GM23338 (cell line): ENCODE measurements around the gene TIMM29. TPM values are rescaled to one million over a fixed set of nuclear protein-coding genes. Genes with fewer than 3 reads are reported as not detected.

Experiments
- ATAC-seq: fragments of 200-7000 bp; cut with Tn5 transposase; 3 replicates; pipeline ENCODE4 v1.9.1; 2020
- DNase-seq: peaks from one replicate; pipeline ENCODE4 v3.0.0-alpha.2; 2015; ENCODE audit warnings: low spot score
- H2AFZ ChIP-seq: fragments of 200-600 bp; sonication (generic); 2 replicates; pipeline ENCODE4 v1.8.0; 2016; ENCODE audit warnings: antibody characterized with exemption, mild to moderate bottlenecking, moderate library complexity
- H3F3A ChIP-seq: fragments of 200-600 bp; sonication (generic); replicated peaks from 2 replicates; pipeline ENCODE4 v1.8.0; 2017; ENCODE audit warnings: antibody characterized with exemption, mixed run types, low read depth
- H3K27ac ChIP-seq: fragments of 200-600 bp; sonication (generic); 2 replicates; pipeline ENCODE4 v1.6.1; 2016; ENCODE audit warnings: low read depth
- H3K27me3 ChIP-seq: fragments of 200-600 bp; sonication (generic); 2 replicates; pipeline ENCODE4 v1.8.0; 2016; ENCODE audit warnings: mild to moderate bottlenecking, mixed run types, moderate library complexity; ENCODE audit not compliant: insufficient read depth
- H3K36me3 ChIP-seq: fragments of 200-600 bp; sonication (generic); 2 replicates; pipeline ENCODE4 v1.8.0; 2016; ENCODE audit warnings: mild to moderate bottlenecking; ENCODE audit not compliant: insufficient read depth
- H3K4me1 ChIP-seq: fragments of 200-600 bp; sonication (generic); 2 replicates; pipeline ENCODE4 v1.8.0; 2016; ENCODE audit warnings: mild to moderate bottlenecking, moderate library complexity; ENCODE audit not compliant: insufficient read depth
- H3K4me2 ChIP-seq: fragments of 200-600 bp; sonication (generic); 2 replicates; pipeline ENCODE4 v1.7.1; 2017; ENCODE audit warnings: mixed run types
- H3K4me3 ChIP-seq: fragments of 200-600 bp; sonication (generic); 2 replicates; pipeline ENCODE4 v1.6.1; 2016; ENCODE audit warnings: mixed run types
- H3K79me2 ChIP-seq: fragments of 200-600 bp; sonication (generic); replicated peaks from 2 replicates; pipeline ENCODE4 v1.8.0; 2017; ENCODE audit warnings: mild to moderate bottlenecking; ENCODE audit not compliant: insufficient read depth
- H3K9me2 ChIP-seq: fragments of 200-600 bp; sonication (generic); 2 replicates; pipeline ENCODE4 v1.8.0; 2017; ENCODE audit not compliant: insufficient read depth
- H4K20me1 ChIP-seq: fragments of 200-600 bp; sonication (generic); replicated peaks from 2 replicates; pipeline ENCODE4 v1.8.0; 2017; ENCODE audit warnings: mild to moderate bottlenecking; ENCODE audit not compliant: insufficient read depth
- H3K27ac Mint-ChIP-seq: 2 replicates; pipeline ENCODE4 v1.8.0; 2020; ENCODE audit warnings: inconsistent platforms, mild to moderate bottlenecking, moderate library complexity, mixed read lengths
- H3K27me3 Mint-ChIP-seq: 3 replicates; pipeline ENCODE4 v1.8.0; 2022; ENCODE audit warnings: low read depth, mild to moderate bottlenecking, moderate library complexity, mixed read lengths, inconsistent platforms; ENCODE audit not compliant: insufficient read depth, poor library complexity
- H3K36me3 Mint-ChIP-seq: 3 replicates; pipeline ENCODE4 v1.8.0; 2021; ENCODE audit warnings: low read depth, mild to moderate bottlenecking, inconsistent platforms, moderate library complexity, mixed read lengths
- H3K4me1 Mint-ChIP-seq: 3 replicates; pipeline ENCODE4 v1.8.0; 2020; ENCODE audit warnings: mild to moderate bottlenecking, inconsistent platforms, mixed read lengths
- H3K4me3 Mint-ChIP-seq: 3 replicates; pipeline ENCODE4 v1.8.0; 2021; ENCODE audit warnings: moderate library complexity, mild to moderate bottlenecking, inconsistent platforms, mixed read lengths
- H3K9me3 Mint-ChIP-seq: 3 replicates; pipeline ENCODE4 v1.8.0; 2020; ENCODE audit warnings: moderate library complexity, mild to moderate bottlenecking, inconsistent platforms, mixed read lengths
- CREB1 ChIP-seq: fragments of 250-450 bp; sonication (Bioruptor Pico); IDR thresholded peaks from 2 replicates; pipeline ENCODE4 v1.5.0; 2020; ENCODE audit warnings: low read depth, mild to moderate bottlenecking, moderate library complexity
- CTCF ChIP-seq, 2 experiments: fragments of 200-600 bp in 1 of 2; sonication (generic) in 1 of 2; conservative IDR thresholded peaks; 2 replicates each; pipeline versions ENCODE4 v1.5.1 to v1.6.1; 2016 to 2017; ENCODE audit warnings: antibody characterized with exemption in 2 of 2, low read depth in 2 of 2, mild to moderate bottlenecking in 2 of 2, moderate library complexity in 1 of 2
- ETS1 ChIP-seq: IDR thresholded peaks from 2 replicates; pipeline ENCODE4 v1.6.1; 2016; ENCODE audit warnings: antibody characterized with exemption
- EZH2 ChIP-seq: fragments of 200-600 bp; sonication (generic); IDR thresholded peaks from one replicate; pipeline ENCODE4 v1.8.0; 2017; ENCODE audit warnings: antibody characterized with exemption, mild to moderate bottlenecking, low read depth; ENCODE audit not compliant: unreplicated experiment
- EZH2phosphoT487 ChIP-seq: fragments of 200-600 bp; sonication (generic); IDR thresholded peaks from one replicate; pipeline ENCODE4 v1.8.1; 2018; ENCODE audit warnings: antibody characterized with exemption; ENCODE audit not compliant: unreplicated experiment
- JUNB ChIP-seq: IDR thresholded peaks from one replicate; pipeline ENCODE4 v1.6.1; 2016; ENCODE audit warnings: antibody characterized with exemption; ENCODE audit not compliant: unreplicated experiment
- NANOG ChIP-seq: IDR thresholded peaks from 2 replicates; pipeline ENCODE4 v1.6.1; 2016; ENCODE audit warnings: antibody characterized with exemption, borderline replicate concordance
- POLR2AphosphoS5 ChIP-seq: IDR thresholded peaks from 2 replicates; pipeline ENCODE4 v1.6.1; 2016; ENCODE audit warnings: antibody characterized with exemption, low read depth
- REST ChIP-seq: IDR thresholded peaks from one replicate; pipeline ENCODE4 v1.6.1; 2018; ENCODE audit warnings: antibody characterized with exemption; ENCODE audit not compliant: unreplicated experiment
- STAT1 ChIP-seq: IDR thresholded peaks from one replicate; pipeline ENCODE4 v1.6.1; 2016; ENCODE audit warnings: antibody characterized with exemption; ENCODE audit not compliant: unreplicated experiment
- ZNF114 ChIP-seq: fragments of 250-450 bp; sonication (Bioruptor Pico); IDR thresholded peaks from 2 replicates; pipeline ENCODE4 v1.5.0; 2020; ENCODE audit warnings: mild to moderate bottlenecking, moderate library complexity
- ZNF331 ChIP-seq: fragments of 250-450 bp; sonication (Bioruptor Pico); IDR thresholded peaks from 2 replicates; pipeline ENCODE4 v1.5.0; 2020; ENCODE audit warnings: low read depth, mild to moderate bottlenecking, moderate library complexity
- ZNF462 ChIP-seq: fragments of 250-450 bp; sonication (Bioruptor Pico); IDR thresholded peaks from 2 replicates; pipeline ENCODE4 v1.5.0; 2020; ENCODE audit warnings: mild to moderate bottlenecking, moderate library complexity
- polyA plus RNA-seq: library from polyadenylated mRNA; unstranded; fragments of >200 nt; fragmentation: Nextera tagmentation; extraction: Ambion mirVana; gene quantifications from 2 replicates; pipeline ENCODE4 v1.2.1, GENCODE V29; 2016
- total RNA-seq: library from RNA; depleted of rRNA; stranded (reverse); fragments of >200 nt; shearing (Covaris generic); gene quantifications from 2 replicates; pipeline ENCODE4 v1.2.3, GENCODE V29; 2014

The TIMM29 gene
- total and polyA plus RNA-seq, 2 experiments from 2014 or later, result 24.1 to 60.7 TPM

- Mint-ChIP-seq H3K27me3 (peaks cover 6% of the 10 kb centered on the region), H3K4me1 (peaks cover 28% of the 10 kb centered on the region), H3K36me3 (peaks cover 23% of the 10 kb centered on the region), H3K4me3 (no peak overlapping the region), H3K9me3 (peaks cover 7% of the 10 kb centered on the region), H3K27ac (no peak overlapping the region)
- Histone ChIP-seq H3K79me2 (peaks cover 100% of the 10 kb centered on the region), H4K20me1 (peaks cover 46% of the 10 kb centered on the region), H3F3A (0 out of 2 replicates have a peak, but pooled peaks cover 3% of the 10 kb centered on the region), H2AFZ (no peak overlapping the region), H3K27me3 (no peaks in the 10 kb centered on the region), H3K9me2 (no peaks in the 10 kb centered on the region), H3K36me3 (no peaks in the 10 kb centered on the region), H3K27ac (no peak overlapping the region), H3K4me1 (peaks cover 5% of the 10 kb centered on the region), H3K4me3 (no peak overlapping the region), H3K4me2 (no peak overlapping the region)
- TF ChIP-seq CREB1 (no peak), ZNF462 (CRISPR knock-in tag) (no peak), REST (no peak), POLR2AphosphoS5 (no peak), JUNB (no peak), CTCF (conservative IDR thresholded peaks at IDR 0.05; ENCODE audit: low read depth in 2 of 2) (no peak), EZH2phosphoT487 (no peak), ETS1 (no peak), ZNF331 (CRISPR knock-in tag) (no peak), ZNF114 (CRISPR knock-in tag) (no peak), EZH2 (no peak), NANOG (no peak), STAT1 (no peak)
- ATAC-seq (no peak), DNase-seq (no peak)
These were observed 42.6 kb downstream of the TIMM29 start for GRCh38 chr19:10971107-10971726.
